GM10248 (cell line): ENCODE measurements around the gene DENND4A.
"Not testable (repeated sequence)": the region's sequence is repeated elsewhere in the genome, so short reads cannot be mapped to it uniquely, and the experiment has no call there.

Experiments
- CTCF ChIA-PET: fragments of 300-600 bp; sonication (Branson Sonifier 250); formaldehyde crosslinking; extraction: SDS; loops from one replicate; lab custom pipeline; 2021; ENCODE audit warnings: antibody characterized with exemption; lab: Yijun Ruan, JAX
- POLR2A ChIA-PET: fragments of 350-650 bp; sonication (Branson Sonifier 250); formaldehyde crosslinking; extraction: SDS; loops from one replicate; lab custom pipeline; 2020; ENCODE audit warnings: antibody characterized with exemption; lab: Yijun Ruan, JAX
- DNase-seq: peaks from one replicate; pipeline ENCODE4 v3.0.0; 2012; ENCODE audit errors: extremely low spot score
- TF ChIP-seq, protein P1 (sequence below): IDR thresholded peaks from 2 replicates; pipeline ENCODE4 v1.5.1; 2012; ENCODE audit warnings: mild to moderate bottlenecking, low read depth; ENCODE audit errors: extremely low read depth, missing control alignments, control extremely low read depth

The DENND4A gene

DNA sequence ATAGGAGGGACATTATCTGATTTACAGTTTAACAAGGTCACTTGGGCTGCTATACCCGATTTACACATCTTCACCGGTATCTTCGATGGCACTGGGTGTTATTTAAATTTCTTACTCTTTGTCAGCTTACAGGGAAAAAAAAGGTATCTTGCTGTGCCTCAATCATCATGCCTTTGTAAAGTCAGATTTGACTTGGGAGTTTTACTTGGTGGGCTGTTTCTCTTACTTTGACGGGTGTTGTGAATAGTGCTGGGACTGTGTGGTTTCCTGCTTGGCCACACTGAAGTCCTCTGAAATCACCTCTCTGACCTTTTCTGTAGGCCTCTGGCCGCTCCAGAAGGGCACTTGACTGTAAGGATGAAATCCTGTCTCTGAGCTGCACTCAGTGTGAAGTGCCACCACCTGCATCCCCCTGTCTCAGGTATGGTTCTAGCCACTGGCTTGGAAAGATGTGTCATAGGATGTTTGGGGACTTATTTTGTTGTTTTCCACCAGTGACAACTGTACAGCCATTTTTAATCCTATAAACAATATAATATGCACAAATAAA, 173.5 kb downstream of the DENND4A start:
- POLR2A ChIA-PET: no interaction called here
- no peak for DNase-seq
- TF ChIP-seq, protein P1, sequence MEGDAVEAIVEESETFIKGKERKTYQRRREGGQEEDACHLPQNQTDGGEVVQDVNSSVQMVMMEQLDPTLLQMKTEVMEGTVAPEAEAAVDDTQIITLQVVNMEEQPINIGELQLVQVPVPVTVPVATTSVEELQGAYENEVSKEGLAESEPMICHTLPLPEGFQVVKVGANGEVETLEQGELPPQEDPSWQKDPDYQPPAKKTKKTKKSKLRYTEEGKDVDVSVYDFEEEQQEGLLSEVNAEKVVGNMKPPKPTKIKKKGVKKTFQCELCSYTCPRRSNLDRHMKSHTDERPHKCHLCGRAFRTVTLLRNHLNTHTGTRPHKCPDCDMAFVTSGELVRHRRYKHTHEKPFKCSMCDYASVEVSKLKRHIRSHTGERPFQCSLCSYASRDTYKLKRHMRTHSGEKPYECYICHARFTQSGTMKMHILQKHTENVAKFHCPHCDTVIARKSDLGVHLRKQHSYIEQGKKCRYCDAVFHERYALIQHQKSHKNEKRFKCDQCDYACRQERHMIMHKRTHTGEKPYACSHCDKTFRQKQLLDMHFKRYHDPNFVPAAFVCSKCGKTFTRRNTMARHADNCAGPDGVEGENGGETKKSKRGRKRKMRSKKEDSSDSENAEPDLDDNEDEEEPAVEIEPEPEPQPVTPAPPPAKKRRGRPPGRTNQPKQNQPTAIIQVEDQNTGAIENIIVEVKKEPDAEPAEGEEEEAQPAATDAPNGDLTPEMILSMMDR: no peak
- CTCF ChIA-PET: interaction anchor here (1.5 to 1.6 kb wide), 2 partner anchors 8 to 10 kb away, joined by 5 to 6 read pairs; partner anchors contain the start of gene INTS14

DNA sequence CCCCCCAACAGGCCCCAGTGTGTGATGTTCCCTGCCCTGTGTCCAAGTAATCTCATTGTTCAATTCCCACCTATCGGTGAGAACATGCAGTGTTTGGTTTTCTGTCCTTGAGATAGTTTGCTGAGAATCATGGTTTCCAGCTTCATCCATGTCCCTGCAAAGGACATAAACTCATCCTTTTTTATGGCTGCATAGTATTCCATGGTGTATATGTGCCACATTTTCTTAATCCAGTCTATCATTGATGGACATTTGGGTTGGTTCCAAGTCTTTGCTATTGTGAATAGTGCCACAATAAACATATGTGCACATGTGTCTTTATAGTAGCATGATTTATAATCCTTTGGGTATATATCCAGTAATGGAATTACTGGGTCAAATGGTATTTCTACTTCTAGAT, 176.2 kb downstream of the DENND4A start:
- DNase-seq, POLR2A ChIA-PET, CTCF ChIA-PET: not testable (repeated sequence)

DNA sequence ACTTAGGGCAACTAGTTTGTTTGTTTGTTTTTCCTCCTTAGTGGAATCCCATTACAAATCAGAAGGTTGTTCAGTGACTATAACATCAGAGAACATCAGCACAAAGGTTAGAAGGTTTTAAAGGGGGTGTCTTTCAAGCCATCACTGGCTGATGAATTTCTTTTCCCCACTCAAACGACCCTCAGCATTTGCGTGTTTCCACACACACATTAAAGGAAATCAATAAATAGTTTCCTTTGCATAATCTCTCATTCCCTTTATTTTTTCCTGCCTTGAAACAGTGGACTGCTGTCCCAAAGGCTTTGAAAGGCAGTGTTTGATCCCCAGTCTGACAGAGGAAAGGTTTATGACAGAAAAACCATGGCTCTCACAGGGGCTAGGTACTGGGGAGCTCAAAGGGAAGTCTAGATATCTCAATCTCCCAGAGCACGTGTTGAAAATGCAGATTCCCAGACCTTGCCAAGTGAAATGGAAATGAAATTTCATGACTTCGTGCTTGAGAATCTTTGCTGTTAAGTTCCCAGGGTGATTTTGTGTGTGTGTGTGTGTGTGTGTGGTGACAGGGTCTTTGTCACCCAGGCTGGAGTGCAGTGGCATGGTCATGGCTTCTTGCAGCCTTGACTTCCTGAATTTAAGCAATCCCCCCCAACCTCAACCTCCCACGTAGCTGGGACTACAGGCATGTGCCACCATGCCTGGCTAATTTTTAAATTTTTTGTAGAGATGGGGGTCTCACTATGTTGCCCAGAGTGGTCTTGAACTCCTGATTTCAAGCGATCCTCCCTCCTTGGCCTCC, 178.9 kb downstream of the DENND4A start:
- CTCF ChIA-PET: interaction anchor here (0.6 to 3.6 kb wide), 5 partner anchors 9 to 680 kb away, joined by 3 to 12 read pairs (median 5); partner anchors contain the start of genes DIS3L and SLC24A1
- POLR2A ChIA-PET: no interaction called here
- TF ChIP-seq, protein P1: no peak
- DNase-seq: no peak

DNA sequence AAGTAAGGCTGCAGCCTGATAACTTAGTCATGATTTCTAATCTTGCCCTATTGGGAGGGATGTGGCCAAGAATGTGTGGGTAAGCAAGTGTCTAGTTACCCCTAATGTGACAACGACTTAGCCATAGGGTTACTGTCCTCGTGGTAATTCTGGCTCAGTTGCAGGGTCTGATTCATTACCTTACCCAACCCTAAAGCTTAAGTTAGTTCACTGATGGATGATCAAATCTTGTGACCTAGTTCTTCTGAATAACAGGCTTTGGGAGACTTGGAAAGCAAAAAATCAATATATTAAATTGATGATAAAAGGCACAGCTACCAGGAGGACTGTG, 179.5 kb downstream of the DENND4A start:
- no peak for DNase-seq
- POLR2A ChIA-PET: no interaction called here
- TF ChIP-seq, protein P1: no peak
- CTCF ChIA-PET: interaction anchor here (0.6 to 3.6 kb wide), 7 partner anchors 9 to 680 kb away, joined by 3 to 12 read pairs (median 4); partner anchors contain the start of genes DIS3L and SLC24A1

DNA sequence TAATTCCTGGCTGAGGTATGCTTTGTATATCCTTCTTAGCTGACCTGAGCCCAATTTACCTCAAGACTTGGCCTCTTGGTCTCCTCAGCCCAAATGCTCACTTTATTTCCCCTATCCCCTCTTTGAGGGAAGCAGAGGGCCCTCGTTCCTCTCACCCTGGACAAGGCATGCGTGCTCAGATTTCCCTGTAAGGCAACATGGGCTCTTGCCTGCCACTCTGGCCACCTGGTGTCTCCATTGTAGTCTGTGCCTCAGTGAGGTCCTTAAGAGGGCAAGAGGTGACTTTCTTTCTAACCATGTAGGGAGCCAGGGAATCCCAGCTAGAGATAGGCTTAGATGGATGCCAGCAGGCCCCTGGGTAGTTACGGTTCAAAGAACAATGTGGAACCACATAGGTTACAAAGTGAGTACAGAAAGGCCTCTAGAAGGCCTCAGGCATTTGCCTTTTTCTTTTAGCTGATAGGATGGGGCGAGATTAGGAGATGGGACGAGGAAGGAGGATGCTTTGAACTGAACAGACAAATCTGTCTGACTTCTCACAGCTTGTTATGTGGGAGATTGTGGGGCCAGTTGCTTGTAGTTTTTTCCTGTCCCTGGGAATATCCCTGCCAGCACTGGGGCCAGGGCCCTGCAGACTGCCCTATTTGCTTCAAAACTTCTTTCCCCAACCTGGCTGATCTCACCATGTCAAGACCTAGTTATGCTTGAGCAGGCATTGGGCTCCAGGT, 180.0 kb downstream of the DENND4A start:
- TF ChIP-seq, protein P1: no peak
- CTCF ChIA-PET: interaction anchor here (1.0 to 3.6 kb wide), 14 partner anchors 10 to 245 kb away, joined by 3 to 13 read pairs (median 6); partner anchors contain the start of gene SLC24A1

DNA sequence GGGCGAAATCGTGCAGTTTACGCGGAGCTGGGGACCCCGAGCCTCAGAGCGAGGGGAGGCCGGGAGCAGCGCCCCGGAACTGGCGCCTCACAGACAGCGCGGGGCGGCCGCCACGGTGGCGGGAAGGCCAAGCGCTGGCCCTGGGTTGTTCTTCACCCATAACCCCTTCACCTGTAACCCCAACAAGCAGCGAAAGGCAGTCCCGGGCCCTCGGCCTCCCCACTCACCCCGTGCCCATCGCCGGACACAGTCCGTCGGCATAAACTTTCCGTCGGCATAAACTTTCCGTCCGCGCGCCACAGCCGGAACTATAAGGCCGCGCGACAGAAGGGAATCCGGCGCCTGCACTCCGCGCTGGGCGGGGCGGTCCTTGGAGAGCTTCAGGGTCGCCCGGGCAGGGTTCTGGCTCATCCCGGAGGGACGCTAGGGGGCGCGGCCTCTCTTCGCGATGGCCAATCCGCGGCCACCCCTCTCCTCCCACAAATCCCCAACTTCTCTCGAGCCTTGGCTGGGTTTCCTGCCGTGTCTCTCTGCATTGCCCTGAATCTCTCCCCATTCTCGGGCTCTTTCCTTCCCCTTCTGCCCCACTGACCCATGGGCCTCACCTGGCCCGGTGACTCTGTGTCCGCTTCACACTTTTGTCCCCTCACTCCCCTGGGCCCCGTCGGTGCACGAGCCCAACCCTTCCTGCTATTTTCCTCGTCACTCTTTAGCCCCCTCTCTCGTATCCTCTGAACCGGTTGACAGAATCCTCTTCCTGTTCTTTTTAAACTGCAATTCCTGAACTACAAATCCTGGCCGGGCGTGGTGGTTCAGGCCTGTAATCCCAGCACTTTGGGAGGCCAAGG, 181.0 kb downstream of the DENND4A start, which contains the start of gene INTS14:
Gene INTS14 (minus strand): TSS at position 261 of the 848 bp plus-strand sequence. CDS start 3,751 bp downstream, outside the sequence.
- CTCF ChIA-PET: interaction anchor here (0.6 to 2.8 kb wide), 29 partner anchors 8 to 258 kb away, joined by 3 to 13 read pairs (median 3); partner anchors contain the start of genes RAB11A and SLC24A1
- TF ChIP-seq, protein P1: peak; percentile 69
- peak; percentile 97 for DNase-seq
- POLR2A ChIA-PET: interaction anchor here (0.5 to 1.4 kb wide), 5 partner anchors 11 to 260 kb away, joined by 3 to 7 read pairs (median 3); partner anchors contain the start of genes RAB11A and SLC24A1

More for the DNA sequence above, 180.0 kb downstream of the DENND4A start:
- DNase-seq: no peak
- POLR2A ChIA-PET: no interaction called here
